A549 (cell line): ENCODE measurements around the gene SASS6.

Source experiments
- KDM1A ChIP-seq: fragments of 200-600 bp; sonication (generic); IDR thresholded peaks from 2 replicates; pipeline ENCODE4 v1.6.1; 2016; ENCODE audit warnings: low read depth, mild to moderate bottlenecking
- KDM5A ChIP-seq: fragments of 200-600 bp; sonication (generic); IDR thresholded peaks from 2 replicates; pipeline ENCODE4 v1.6.1; 2016; ENCODE audit warnings: antibody characterized with exemption, mild to moderate bottlenecking
- MAX ChIP-seq: IDR thresholded peaks from 2 replicates; pipeline ENCODE4 v1.6.1; 2012
- POLR2A ChIP-seq: IDR thresholded peaks from 2 replicates; pipeline ENCODE4 v1.6.1; 2012; ENCODE audit warnings: mild to moderate bottlenecking, low read length
- ZFP36 ChIP-seq: fragments of 450-650 bp; IDR thresholded peaks from 2 replicates; pipeline ENCODE4 v1.6.1; 2014; ENCODE audit warnings: borderline replicate concordance; ENCODE audit not compliant: partially characterized antibody

GRCh38 chr1:100034470-100034869 is 98.3 kb downstream of the SASS6 start:
- no peak for TF ChIP-seq KDM1A
- TF ChIP-seq ZFP36, result no peak
- TF ChIP-seq POLR2A, result no peak
- TF ChIP-seq KDM5A, result no peak
- no peak for TF ChIP-seq MAX
